Heart right ventricle (tissue), 16 donors: ENCODE measurements around the gene ITLN2. TPM values are rescaled to one million over a fixed set of nuclear protein-coding genes. Genes with fewer than 3 reads are reported as not detected.

Source experiments
- ATAC-seq, 8 donors: fragments of 200-7000 bp; cut with Tn5 transposase; one replicate each; pipeline ENCODE4 v1.9.1; 2020; ENCODE audit warnings: mild to moderate bottlenecking in 8 of 8, moderate library complexity in 8 of 8, moderate number of reproducible peaks in 1 of 8
- DNase-seq, 2 donors: peaks; one replicate each; pipeline ENCODE4 v3.0.0-alpha.2; 2020
- H3K27ac ChIP-seq, 10 donors: fragments of 200-600 bp; sonication (generic) in 2 of 10; one replicate each; pipeline versions ENCODE4 v1.5.0 to v1.8.0; 2020 to 2022; ENCODE audit warnings: mild to moderate bottlenecking in 3 of 10
- H3K27me3 ChIP-seq, 7 donors: fragments of 200-600 bp; one replicate each; pipeline ENCODE4 v1.8.0; 2021 to 2022; ENCODE audit warnings: mild to moderate bottlenecking in 2 of 7
- H3K36me3 ChIP-seq, 9 donors: fragments of 200-600 bp; sonication (generic) in 1 of 9; one replicate each; pipeline versions ENCODE4 v1.5.0 to v1.8.0; 2020 to 2022; ENCODE audit warnings: mild to moderate bottlenecking in 2 of 9
- H3K4me1 ChIP-seq, 9 donors: fragments of 200-600 bp; sonication (generic) in 1 of 9; one replicate each; pipeline versions ENCODE4 v1.5.0 to v1.8.0; 2020 to 2022; ENCODE audit warnings: mild to moderate bottlenecking in 4 of 9
- H3K4me3 ChIP-seq, 10 donors: fragments of 200-600 bp; sonication (generic) in 2 of 10; one replicate each; pipeline versions ENCODE4 v1.5.0 to v1.8.0; 2020 to 2022; ENCODE audit warnings: mild to moderate bottlenecking in 7 of 10, moderate library complexity in 2 of 10
- H3K9me3 ChIP-seq, 11 donors: fragments of 200-600 bp in 10 of 11; sonication (generic) in 2 of 11; one replicate each; pipeline versions ENCODE4 v1.5.0 to v1.8.0; 2013 to 2022; ENCODE audit warnings: mild to moderate bottlenecking in 2 of 11, control low read depth in 1 of 11, moderate library complexity in 1 of 11
- CTCF ChIP-seq, 9 donors: fragments of 200-600 bp; sonication (generic) in 2 of 9; IDR thresholded peaks; one replicate each; pipeline versions ENCODE4 v1.5.0 to v1.8.0; 2021 to 2022; ENCODE audit warnings: antibody characterized with exemption in 9 of 9, mild to moderate bottlenecking in 5 of 9, moderate library complexity in 1 of 9
- WGBS, 2 donors: extraction: QIAGEN DNeasy Blood & Tissue Kit; methylation state at CpG; one replicate each; pipeline ENCODE4 v1.1.7; 2013; ENCODE audit warnings: inconsistent platforms in 1 of 2; 5-methylcytosine and 5-hydroxymethylcytosine counted together
- intact Hi-C, 10 donors: fragments of 100-400 bp; cut with DNase I; formaldehyde crosslinking; loops; one replicate each; pipeline versions ENCODE4 v1.11.1 to v1.14.2; 2022
- polyA plus RNA-seq, 2 donors: library from polyadenylated mRNA; stranded (reverse); fragments of 200-250 nt; gene quantifications; one replicate each; pipeline ENCODE4 v1.2.3, GENCODE V29; 2013
- total RNA-seq, 10 donors: library from RNA; stranded (reverse); fragmentation: NEBNext Ultra II Directional in 3 of 10; extraction: Animal tissue kit (Norgen Biotek cat#: 25700) in 3 of 10; gene quantifications; one replicate each; pipeline versions ENCODE4 v1.2.1 to v1.2.4, GENCODE V29; 2021 to 2023
- donor health status: Arrhythmogenic right ventricular cardiomyopathy.
- donor health status: ischemic (EF 13 %, LVEDD 7.1; RV severe dilation, severe dysfunction).
- donor health status: healthy with polysubstance abuse.
- donor health status: DM: no; HTN: yes; CAD: no.
- donor health status: DM: no; HTN: no; CAD: no.
- donor health status: ischemic (EF 25% LVEDD 6.9; RV normal size, moderate dysfunction).
- donor health status: ischemic (EF 25% LVEDD 5.7; RV mildly dilated, moderate dysfunction).
- donor health status: healthy.
- donor health status: DM: yes; HTN: yes; CAD: no.
- donor health status: Ischemic cardiomyopathy.
- donor health status: ischemic (EF 35%, LVEDD 5.7; RV mildly dilated, moderate dysfunction).
- donor health status: nonischemic (EF 11% LVEDD 7.7; RV severe dilation, severe dysfunction).
- donor health status: DM: yes; HTN: yes; CAD: no.
- donor health status: PGD.
- donor health status: ischemic (EF 29% LVEDD 5.4; RV normal size, mild dysfunction).
- donor health status: nonischemic (EF 23%, LVEDD 6.1; RV moderate dilation, normal function).

Gene ITLN2
- total and polyA plus RNA-seq, 12 donors = 0.22 TPM; not detected in 11

DNA sequence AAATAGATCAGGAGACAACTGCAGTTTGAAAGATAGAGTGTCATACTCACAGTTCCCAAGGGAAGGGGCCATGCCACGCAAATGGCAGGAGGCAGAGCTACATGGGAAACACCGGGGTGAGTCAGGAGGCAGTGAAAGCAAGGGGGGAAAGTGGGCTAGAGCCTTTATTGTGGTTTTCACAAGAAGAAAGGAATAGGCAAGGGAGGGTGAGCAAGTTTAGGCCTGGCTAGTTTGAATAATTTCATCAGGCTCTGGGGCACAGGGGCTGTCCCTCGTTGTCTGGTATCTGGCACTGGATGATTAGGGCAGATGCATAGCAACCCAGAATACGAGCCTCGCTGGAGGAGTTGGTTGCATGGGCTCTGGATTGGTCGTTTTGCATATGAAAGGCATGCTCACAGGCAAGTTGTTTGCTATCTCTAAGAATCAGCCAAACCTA, 17.0 kb upstream of the ITLN2 start:
- Histone ChIP-seq H3K4me3 (no peak overlapping the region), H3K27ac (no peak overlapping the region), H3K4me1 (no peaks in the 10 kb centered on the region), H3K36me3 (no peaks in the 10 kb centered on the region), H3K27me3 (peaks cover 0 to 27% (median 11%) of the 10 kb centered on the region in 7 donors), H3K9me3 (no peaks in the 10 kb centered on the region)
- no peak for ATAC-seq
- 36 to 40% methylated on average over 6 of the region's 6 CpGs for WGBS, 2 donors
- no peak for DNase-seq
- no peak for TF ChIP-seq CTCF (IDR thresholded peaks at IDR 0.05)
- intact Hi-C loops = no loop called here

DNA sequence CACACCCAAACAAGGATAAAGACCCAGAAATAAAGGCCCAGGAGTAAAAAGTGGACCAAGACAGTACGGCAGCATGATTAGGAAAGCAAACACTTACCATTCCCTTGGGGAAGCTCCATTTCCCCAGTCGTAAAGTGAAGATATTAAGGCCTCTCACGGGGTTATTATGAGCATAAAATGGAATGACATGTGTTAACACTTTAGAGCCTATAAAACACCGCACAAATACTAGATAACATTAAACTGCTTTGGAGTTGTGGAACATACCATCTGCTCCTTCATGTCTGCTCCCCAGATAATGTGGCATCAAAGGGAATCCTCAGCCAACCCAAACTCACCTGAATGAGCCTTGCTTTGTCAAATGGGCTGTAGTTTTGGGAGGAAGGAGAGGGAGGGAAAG, 8.9 kb upstream of the ITLN2 start:
- Histone ChIP-seq H3K4me3 (no peak overlapping the region), H3K4me1 (no peaks in the 10 kb centered on the region), H3K9me3 (no peaks in the 10 kb centered on the region), H3K27ac (no peak overlapping the region), H3K36me3 (no peaks in the 10 kb centered on the region), H3K27me3 (peaks cover 0 to 5% (median 0%) of the 10 kb centered on the region in 7 donors)
- intact Hi-C loops = no loop called here
- no peak for DNase-seq
- TF ChIP-seq CTCF (IDR thresholded peaks at IDR 0.05) = no peak
- 34 to 41% methylated on average over 4 of the region's 4 CpGs for WGBS, 2 donors
- no peak for ATAC-seq

- no peak for TF ChIP-seq CTCF (IDR thresholded peaks at IDR 0.05)
- DNase-seq (no peak), ATAC-seq (no peak)
- H3K9me3 ChIP-seq = no peaks in the 10 kb centered on the region
- no peak overlapping the region for H3K4me3 ChIP-seq
- no peaks in the 10 kb centered on the region for H3K27me3 ChIP-seq
- 71 to 73% methylated on average over 1 of the region's 1 CpG for WGBS, 2 donors
- no peaks in the 10 kb centered on the region for H3K36me3 ChIP-seq
- H3K4me1 ChIP-seq = no peaks in the 10 kb centered on the region
- no peak overlapping the region for H3K27ac ChIP-seq
- intact Hi-C loops = no loop called here
Measured at GRCh38 chr1:160961419-160961818, 6.8 kb upstream of the ITLN2 start.

- TF ChIP-seq CTCF (IDR thresholded peaks at IDR 0.05) = no peak
- ATAC-seq = no peak
- intact Hi-C loops = loop anchor here in 6 of 10 donors (10.0 kb wide), 3 partner anchors 122 to 282 kb away; no protein-coding TSS in a partner anchor
Measured at GRCh38 chr1:160956966-160957365, 2.4 kb upstream of the ITLN2 start.

More at GRCh38 chr1:160956966-160957365, 2.4 kb upstream of the ITLN2 start:
- no peaks in the 10 kb centered on the region for H3K9me3 ChIP-seq
- WGBS, 2 donors = 61 to 73% methylated on average over 4 of the region's 4 CpGs
- DNase-seq = no peak
- H3K36me3 ChIP-seq = no peaks in the 10 kb centered on the region
- H3K27me3 ChIP-seq = peaks cover 0 to 7% (median 0%) of the 10 kb centered on the region in 7 donors
- no peak overlapping the region for H3K27ac ChIP-seq
- H3K4me3 ChIP-seq = no peak overlapping the region
- no peaks in the 10 kb centered on the region for H3K4me1 ChIP-seq
